Activated CD8-positive, alpha-beta memory T cell treated with anti-CD3 and anti-CD28 coated beads, Interleukin-2, amount 50 U/mL, for 48 hours (primary cell): ENCODE data around the gene BEND7.
"Not testable (repeated sequence)": the region's sequence is repeated elsewhere in the genome, so short reads cannot be mapped to it uniquely, and the experiment has no call there.

Source experiments
- DNase-seq: peaks from one replicate; pipeline ENCODE4 v3.0.0-alpha.2; 2020

Gene BEND7

GRCh38 chr10:13473986-13474385 lies 54.8 kb downstream of the BEND7 start:
- no peak for DNase-seq

DNA sequence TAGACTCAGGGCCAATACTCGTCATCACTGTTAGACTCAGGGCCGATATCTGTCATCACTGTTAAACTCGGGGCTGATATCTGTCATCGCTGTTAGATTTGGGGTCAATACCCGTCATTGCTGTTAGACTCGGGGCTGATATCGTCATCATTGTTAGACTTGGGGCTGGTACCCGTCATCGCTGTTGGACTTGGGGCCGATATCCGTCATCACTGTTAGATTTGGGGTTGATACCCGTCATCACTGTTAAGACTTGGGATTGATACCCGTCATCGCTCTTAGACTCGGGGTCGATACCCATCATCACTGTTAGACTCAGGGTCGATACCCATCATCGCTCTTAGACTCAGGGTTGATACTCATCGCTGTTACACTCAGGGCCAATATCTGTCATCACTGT lies 56.5 kb downstream of the BEND7 start:
- no peak for DNase-seq

GRCh38 chr10:13470270-13470669 lies 58.5 kb downstream of the BEND7 start:
- DNase-seq = no peak

DNA sequence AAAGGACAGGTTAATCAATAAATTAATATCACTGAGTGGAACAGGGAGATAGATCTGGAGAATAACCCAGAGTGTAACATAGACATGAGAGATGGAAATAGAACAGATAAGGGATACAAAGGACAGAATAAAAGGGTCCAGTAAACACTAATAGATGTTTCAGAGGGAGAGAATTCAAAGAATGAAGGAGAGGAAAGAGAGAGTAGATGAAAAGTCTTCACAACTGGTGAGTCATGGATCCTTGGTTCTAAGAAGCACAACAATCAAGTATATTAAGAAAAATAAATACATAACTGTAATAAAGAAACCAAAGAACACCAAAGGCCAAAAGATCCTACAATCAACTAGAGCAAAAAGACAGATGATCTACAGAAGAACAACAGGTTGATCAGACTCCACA lies 66.3 kb downstream of the BEND7 start:
- no peak for DNase-seq

- DNase-seq = no peak
Measured at GRCh38 chr10:13458687-13459012, 70.2 kb downstream of the BEND7 start.

DNA sequence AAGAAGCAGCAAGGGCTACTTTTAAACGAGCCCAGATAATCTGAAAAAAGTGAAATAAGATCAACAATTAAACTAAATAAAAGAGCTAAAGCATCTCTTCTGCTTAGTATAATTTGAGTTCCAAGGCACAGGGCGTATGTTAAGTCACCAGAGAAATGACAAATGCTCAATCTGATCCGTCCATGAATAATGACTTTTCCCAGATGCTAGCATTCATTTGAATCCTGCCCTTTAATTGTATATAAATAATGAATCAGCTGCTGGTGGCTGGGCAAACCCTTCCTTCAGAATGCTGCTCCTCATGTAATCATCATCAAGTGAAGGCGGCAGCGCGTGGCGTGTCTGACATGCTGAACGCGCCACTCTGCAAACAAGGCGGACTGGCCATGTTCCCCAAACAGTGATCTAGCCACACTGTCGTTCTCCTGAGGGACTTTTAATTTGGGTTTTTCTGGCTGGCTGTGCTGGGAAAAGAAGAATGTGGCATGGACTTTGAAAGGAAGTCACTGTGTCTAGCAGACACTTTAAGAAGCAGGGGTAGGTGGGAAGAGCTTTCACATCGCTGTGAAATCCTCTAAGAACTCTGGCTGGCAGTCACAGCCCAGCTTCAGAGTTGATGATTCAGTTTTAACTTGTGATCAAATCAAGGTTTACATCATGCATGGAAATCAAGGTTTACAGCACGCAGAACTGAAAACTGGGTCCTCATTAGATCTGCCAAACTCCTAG lies 70.7 kb downstream of the BEND7 start:
- DNase-seq = no peak

GRCh38 chr10:13453896-13454295 lies 74.9 kb downstream of the BEND7 start:
- no peak for DNase-seq

GRCh38 chr10:13450069-13450468 lies 78.7 kb downstream of the BEND7 start:
- DNase-seq = no peak

DNA sequence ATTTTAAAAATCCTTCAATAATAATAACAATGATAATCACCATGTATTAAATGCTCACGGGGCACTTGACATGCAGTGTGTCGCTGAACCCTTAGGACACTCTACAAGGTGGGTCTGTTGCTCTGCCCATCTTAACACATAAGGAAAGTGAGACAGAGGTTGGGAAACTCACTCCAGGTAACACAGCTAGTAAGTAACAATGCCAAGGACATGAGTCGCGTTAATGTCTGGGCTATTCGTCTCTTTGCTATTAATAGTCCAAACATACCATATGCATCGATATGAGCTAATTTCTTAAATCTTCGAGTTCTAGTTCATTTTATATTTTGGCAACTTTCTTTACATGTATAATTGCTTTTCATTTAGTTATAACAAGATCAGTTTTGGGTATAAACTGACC lies 79.5 kb downstream of the BEND7 start:
- DNase-seq = no peak

- DNase-seq = no peak
Measured at GRCh38 chr10:13448216-13448615, 80.6 kb downstream of the BEND7 start.

GRCh38 chr10:13445656-13446400 lies 83.0 kb downstream of the BEND7 start:
- DNase-seq = no peak

GRCh38 chr10:13441476-13441875 lies 87.3 kb downstream of the BEND7 start:
- no peak for DNase-seq

DNA sequence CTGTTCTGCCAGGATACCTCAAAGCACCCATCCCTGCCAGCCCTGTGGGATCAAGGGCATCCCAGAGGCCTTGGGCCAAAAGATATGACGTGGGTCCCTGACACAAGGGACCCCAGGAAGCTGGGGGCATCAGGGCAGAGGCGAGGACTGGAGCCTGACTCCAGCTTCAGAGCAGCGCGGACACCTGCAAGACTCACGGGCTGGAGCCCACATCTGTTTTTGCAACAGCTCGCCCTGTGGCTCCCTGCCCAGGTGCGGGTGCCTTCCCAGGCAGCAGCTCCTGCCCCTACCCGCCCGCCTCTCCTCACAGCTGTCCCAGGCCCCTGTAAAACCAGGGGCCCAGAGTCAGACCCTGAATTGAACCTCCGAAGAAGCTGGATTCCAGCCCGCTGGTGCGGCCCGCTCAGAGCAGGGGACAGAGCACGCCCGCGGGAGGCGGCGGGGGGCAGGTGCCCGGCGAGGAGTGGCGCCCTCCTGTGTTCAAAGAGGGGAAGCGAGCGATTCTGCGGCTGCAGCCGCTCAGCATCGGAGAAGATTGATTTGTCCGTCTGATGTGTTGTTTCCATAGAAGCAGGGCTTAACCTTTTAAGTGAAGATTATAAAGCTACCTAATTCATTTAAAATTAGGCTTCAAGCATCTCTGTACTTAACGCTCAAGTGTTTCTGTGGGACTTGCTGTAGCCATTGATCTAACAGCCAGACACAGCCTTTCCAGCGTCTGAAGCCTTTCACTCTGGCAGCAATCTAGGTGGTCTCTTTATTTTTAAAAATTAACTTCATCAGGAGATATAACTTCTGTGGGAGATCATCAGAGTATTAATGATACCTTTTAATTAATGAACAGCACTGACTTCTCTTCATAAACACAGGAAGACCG lies 88.4 kb downstream of the BEND7 start:
- peak; percentile 86 for DNase-seq

DNA sequence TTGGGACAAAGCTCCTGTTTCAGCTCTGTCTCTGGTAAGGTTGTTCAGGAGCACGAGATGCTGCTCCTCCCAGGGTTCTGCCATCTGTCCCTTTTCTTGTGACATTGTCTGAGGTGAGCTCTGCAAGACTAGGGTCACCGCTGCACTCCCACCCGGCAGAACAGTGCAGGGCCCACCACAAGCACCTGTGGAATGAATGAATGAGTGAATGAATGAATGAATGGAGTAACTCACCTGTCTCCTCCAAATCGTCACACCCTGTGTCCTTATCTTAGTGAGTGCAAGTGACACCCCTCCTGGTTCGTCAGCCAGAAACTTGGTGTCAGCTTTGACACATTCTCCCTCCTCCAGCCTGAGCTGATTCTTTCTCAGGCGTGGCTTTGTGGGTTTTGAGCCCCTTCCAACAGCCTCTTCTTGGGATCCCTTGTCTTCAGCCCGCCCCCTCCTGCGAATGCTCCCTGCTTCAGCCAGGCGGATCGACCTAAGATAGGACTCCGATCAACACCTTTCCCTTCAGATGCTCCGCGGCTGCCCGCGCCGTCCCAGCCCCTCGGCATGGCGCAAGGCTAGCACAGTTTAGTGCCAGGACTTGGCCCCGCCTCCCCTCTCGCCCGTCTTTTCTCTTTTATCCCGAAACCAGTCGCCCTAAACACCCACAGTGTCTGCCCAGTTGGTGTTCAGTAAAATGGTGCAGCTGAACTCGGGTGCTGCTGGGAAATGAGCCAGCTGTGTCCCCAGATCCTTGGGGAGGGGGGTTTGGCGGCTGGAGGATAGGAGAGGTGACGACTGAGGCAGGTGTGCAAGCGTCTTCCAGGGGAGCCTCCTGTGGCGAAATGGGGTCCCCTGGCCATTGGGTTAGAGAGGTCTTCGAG lies 89.3 kb downstream of the BEND7 start:
- peak; percentile 60 for DNase-seq

GRCh38 chr10:13437026-13437555 lies 91.7 kb downstream of the BEND7 start:
- DNase-seq = no peak

DNA sequence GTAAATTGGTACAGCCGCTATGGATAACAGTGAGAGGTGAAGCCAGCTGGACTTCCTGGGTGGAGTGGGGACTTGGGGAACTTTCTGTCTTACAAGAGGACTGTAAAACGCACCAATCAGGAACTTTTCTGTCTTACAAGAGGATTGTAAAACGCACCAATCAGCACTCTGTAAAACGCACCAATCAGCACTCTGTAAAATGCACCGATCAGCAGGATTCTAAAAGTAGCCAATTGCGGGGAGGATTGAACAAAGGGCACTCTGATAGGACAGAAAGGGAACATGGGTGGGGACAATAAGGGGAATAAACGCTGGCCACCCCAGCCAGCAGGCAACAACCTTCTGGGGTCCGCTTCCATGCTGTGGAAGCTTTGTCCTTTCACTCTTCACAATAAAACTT lies 100.9 kb downstream of the BEND7 start:
- DNase-seq = not testable (repeated sequence)

DNA sequence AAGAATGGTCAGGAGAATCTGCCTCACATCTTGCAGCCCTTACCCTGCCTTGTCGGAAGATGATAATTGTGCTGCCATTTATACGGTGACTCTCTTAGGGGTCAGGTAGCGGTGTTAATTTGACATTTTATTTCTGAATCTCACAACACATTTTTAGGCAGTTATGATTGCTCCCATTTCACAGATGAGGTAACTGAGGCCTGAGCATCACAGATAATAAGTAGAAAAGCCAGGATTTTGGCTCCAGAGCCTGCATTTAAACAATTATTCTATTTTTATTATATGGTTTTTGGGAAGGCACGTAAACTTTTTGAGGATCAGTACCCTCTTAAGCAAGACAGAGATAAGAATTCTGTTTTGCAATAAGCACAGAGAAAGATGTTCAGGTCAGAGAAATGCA lies 103.4 kb downstream of the BEND7 start:
- no peak for DNase-seq

DNA sequence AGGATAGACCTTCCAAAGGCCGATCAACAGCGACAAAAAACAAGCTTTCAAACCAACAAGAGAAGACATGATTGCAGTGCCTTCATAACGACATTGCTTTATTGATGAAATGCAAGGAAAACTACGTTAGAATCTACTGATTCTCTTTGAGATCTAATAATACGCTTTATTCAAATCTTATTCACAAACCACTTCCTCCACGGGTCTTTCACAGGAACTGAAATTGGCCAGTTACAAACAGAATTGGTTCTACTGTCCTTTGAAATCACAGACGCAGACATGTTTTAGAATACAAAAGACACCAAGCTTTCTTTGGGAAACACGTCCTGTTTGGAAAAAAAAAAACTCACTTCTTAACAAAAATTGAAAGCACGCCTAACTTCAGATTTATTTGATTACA lies 106.0 kb downstream of the BEND7 start:
- no peak for DNase-seq

- DNase-seq = peak; percentile 12
Measured at GRCh38 chr10:13421382-13421917, 107.4 kb downstream of the BEND7 start.

DNA sequence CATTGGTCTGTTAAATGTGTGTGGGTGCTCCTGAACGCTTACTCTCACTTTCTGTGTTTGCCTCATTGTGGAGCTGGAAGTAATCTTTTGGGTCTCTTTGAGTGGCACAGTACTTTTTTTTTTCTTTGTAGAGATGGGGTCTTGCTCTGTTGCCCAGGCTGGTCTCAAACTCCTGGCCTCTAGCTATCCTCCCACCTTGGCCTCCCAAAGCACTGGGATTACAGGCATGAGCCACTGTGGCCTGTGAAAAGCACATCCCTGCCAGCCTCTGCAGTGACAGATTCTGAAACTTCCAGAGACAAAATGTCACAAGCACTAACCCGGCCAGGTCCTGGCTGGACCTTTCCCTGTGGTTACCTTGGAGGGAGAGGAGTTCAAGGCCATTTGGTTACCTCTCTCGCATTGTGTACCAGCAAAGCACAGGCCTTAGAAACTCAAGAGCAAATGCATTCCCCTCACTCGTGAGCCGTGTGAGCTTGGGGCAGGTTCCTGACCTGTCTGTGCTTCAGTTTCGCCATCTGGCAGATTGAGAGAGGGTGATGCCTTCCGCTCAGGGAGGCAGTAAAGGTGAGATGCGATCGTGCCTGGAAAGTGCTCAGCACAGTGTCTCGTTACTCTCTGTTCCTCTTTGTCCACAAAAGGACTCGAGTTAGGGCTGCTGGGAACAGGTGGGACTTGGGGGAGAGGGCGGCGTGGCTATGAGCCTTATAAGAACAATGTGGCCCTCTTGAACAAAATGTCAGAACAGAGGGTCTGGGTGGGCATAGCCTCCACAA lies 108.1 kb downstream of the BEND7 start:
- DNase-seq = peak; percentile 23

DNA sequence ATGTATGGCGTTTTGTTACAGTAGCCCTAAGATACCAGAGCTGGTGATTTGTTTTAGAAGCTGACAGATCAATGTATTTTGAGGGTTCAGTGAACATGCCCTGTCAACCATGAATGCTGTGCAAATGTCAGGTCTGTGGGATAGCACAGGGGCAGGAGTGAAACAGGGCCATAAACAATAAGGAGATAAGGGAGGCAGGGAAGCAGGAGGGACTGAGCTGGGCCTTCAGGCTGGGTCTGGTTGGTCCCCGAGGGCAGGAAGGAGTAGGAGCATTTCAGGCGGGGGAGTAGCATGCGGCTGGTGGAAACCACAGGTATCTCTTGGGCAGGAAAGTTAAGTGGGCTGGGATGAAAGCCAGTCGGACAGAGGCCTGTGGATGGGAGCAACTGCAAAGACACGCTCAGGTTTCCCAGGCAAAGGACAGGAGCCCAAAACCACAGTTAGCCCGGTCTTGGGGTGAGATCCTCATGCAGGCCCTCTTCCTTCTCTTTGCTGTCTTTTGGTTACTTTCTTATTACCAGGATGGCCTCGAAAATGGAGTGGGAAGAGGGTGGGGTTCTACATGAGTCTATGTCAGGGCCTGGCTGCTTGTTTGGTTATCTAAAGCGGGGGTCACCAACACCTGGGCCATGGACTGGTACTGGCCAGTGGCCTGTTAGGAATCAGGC lies 111.2 kb downstream of the BEND7 start:
- DNase-seq = no peak
